GM18508 (cell line): ENCODE results near the gene MAOB.
A peak's percentile ranks its signal among the peaks of the same experiment; 100 is the strongest.
"Not testable (repeated sequence)": the region's sequence is repeated elsewhere in the genome, so short reads cannot be mapped to it uniquely, and the experiment has no call there.

Source experiments
- ATAC-seq: cut with Tn5 transposase; IDR thresholded peaks from one replicate; pipeline ENCODE4 v1.9.1; 2021; ENCODE audit warnings: moderate number of reproducible peaks; ENCODE audit not compliant: insufficient read depth, unreplicated experiment

MAOB gene

GRCh38 chrX:43785930-43786591 lies 96.2 kb downstream of the MAOB start:
- no peak for ATAC-seq

GRCh38 chrX:43758044-43758443 lies 124.2 kb downstream of the MAOB start:
- no peak for ATAC-seq

GRCh38 chrX:43756076-43756475 lies 126.2 kb downstream of the MAOB start:
- ATAC-seq, result no peak

- no peak for ATAC-seq
Measured at GRCh38 chrX:43753637-43754036, 128.6 kb downstream of the MAOB start.

- peak; percentile 81 for ATAC-seq
Measured at GRCh38 chrX:43750248-43750676, 132.0 kb downstream of the MAOB start.

GRCh38 chrX:43747476-43747875 lies 134.8 kb downstream of the MAOB start:
- no peak for ATAC-seq

GRCh38 chrX:43745938-43746721 lies 136.1 kb downstream of the MAOB start:
- no peak for ATAC-seq

GRCh38 chrX:43744284-43744683 lies 138.0 kb downstream of the MAOB start:
- no peak for ATAC-seq

GRCh38 chrX:43743100-43743822 lies 139.0 kb downstream of the MAOB start:
- no peak for ATAC-seq

- no peak for ATAC-seq
Measured at GRCh38 chrX:43741843-43742573, 140.2 kb downstream of the MAOB start.

- ATAC-seq, result no peak
Measured at GRCh38 chrX:43735957-43736356, 146.3 kb downstream of the MAOB start.

GRCh38 chrX:43735534-43735933 lies 146.7 kb downstream of the MAOB start:
- ATAC-seq, result no peak

GRCh38 chrX:43734444-43734843 lies 147.8 kb downstream of the MAOB start:
- no peak for ATAC-seq

GRCh38 chrX:43733699-43734098 lies 148.6 kb downstream of the MAOB start:
- ATAC-seq, result no peak

- ATAC-seq, result no peak
Measured at GRCh38 chrX:43731086-43731485, 151.2 kb downstream of the MAOB start.

- ATAC-seq, result no peak
Measured at GRCh38 chrX:43728966-43729365, 153.3 kb downstream of the MAOB start.

GRCh38 chrX:43728002-43728401 lies 154.2 kb downstream of the MAOB start:
- no peak for ATAC-seq

- not testable (repeated sequence) for ATAC-seq
Measured at GRCh38 chrX:43727254-43727653, 155.0 kb downstream of the MAOB start.

GRCh38 chrX:43725227-43725626 lies 157.0 kb downstream of the MAOB start:
- not testable (repeated sequence) for ATAC-seq

GRCh38 chrX:43720961-43721360 lies 161.3 kb downstream of the MAOB start:
- no peak for ATAC-seq
